Measurements from ENCODE around the gene RNF144A. TPM values are rescaled to one million over a fixed set of nuclear protein-coding genes. Genes with fewer than 3 reads are reported as not detected.

RNF144A gene
- total RNA-seq, 1 donor from 2014 or later, result 0.35 TPM

DNA sequence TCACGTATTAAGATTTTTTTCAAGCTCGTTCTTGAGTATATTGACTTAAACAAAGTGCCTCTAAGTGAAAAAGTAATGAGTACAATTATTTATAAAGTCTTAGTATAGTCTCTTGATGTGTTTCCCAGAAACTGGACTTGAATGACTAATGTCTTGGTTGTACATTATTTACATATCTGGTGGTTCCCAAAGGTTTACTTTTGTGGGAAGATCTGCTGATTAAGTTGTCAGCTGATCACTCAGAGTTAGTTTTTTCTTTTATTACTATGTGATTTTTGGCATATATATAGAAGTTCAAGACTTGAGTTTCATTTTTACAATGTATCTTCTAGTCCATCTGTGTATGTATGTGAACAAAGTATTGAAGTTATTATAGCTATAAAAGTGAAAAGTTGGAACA lies 29.5 kb downstream of the RNF144A start:
- no peak for DNase-seq (ENCODE audit: low read depth)

GRCh38 chr2:6947929-6948676 lies 30.9 kb downstream of the RNF144A start:
- no peak for DNase-seq (ENCODE audit: low read depth)

DNA sequence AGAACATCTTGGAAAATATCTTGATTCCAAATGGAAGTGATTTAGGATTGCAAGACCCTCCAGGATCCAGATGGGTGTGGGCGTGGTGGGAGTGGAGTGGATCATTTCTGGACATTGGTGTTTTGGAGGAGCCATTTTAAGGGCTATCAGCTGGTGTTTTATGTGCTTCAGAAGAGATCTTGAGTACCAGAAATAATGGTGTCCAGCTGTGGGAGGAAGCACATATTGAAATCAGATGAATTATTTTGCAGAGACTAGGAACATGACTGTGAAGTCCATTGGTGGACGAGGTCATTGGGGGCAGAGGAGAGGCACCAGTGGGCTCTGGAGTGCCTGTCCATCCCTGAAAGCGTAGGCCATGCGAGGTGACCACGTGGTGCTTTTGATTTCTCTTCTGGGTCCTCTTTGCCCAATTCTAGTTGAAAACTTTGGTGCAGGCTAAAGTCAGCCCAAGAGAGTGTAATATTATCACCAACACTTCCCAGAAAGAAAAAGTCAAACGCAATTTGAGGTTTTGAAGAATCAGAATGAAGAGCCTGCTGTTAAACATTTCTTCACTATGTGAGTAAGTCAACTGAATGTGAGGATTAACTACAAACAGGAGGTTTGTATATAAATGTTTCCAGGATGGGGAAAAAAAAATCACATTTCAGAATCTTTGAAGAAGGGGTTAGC lies 31.6 kb downstream of the RNF144A start:
- no peak for DNase-seq (ENCODE audit: low read depth)

DNA sequence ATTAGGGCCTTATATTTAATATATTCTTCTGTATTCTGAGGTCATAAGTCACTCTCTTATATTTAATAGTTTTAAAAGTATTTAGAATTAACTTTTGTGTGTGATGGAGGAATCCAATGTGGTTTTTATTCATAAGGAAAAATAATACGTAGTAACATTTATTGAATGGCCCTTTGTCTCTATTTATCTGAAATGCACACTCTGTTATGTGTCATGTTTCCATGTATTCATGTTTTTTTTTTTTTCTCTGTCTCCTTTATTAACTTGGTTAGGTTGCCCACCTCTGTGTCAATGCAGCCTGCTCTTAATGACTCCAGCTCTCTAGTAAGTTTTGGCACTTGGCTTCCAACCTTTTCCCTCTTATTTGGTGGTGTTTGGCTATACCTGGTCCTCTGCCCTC lies 33.8 kb downstream of the RNF144A start:
- DNase-seq (ENCODE audit: low read depth), result no peak

GRCh38 chr2:6952101-6952500 lies 34.9 kb downstream of the RNF144A start:
- no peak for DNase-seq (ENCODE audit: low read depth)

DNA sequence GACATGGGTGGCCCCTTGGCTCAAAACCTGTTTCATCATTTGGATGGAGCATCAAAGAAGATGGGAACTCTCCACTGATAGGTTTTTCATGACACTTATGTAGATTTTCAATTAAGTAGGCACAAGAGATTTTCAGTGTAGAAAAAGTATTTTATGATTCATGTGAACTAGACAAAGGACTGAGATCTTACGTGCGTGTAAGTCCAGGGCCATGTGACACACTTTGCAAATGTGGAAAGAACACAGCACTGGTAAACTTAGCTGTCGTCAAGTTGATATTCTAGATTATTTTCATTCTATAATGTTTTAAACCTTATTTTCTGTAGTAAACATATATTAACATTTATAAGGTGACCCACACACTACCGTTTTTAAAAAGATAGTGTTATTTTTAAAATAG lies 37.4 kb downstream of the RNF144A start:
- no peak for DNase-seq (ENCODE audit: low read depth)

- no peak for DNase-seq (ENCODE audit: low read depth)
These were observed 38.4 kb downstream of the RNF144A start for GRCh38 chr2:6955511-6956136.

DNA sequence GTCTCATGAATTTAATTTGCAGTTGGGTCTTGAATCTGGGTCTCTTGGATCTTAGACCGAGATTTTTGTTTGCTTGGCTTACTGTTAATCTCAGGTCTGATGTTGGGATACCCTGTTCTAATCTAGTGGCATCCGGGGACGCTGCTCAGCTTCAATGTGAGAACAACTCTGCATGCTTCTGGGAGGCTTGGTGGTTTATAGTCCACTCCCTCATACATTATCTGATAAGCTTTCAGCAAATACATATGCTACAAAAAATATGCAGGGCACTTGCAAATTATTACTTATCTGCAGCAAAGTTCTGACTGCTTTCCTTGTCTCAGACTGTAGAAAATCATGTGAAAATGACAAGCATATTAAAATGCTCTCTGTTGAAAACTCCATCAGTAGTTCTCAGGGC lies 39.4 kb downstream of the RNF144A start:
- no peak for DNase-seq (ENCODE audit: low read depth)

GRCh38 chr2:6957031-6957714 lies 40.0 kb downstream of the RNF144A start:
- DNase-seq (ENCODE audit: low read depth), result no peak

GRCh38 chr2:6957910-6958615 lies 40.9 kb downstream of the RNF144A start:
- no peak for DNase-seq (ENCODE audit: low read depth)

GRCh38 chr2:6958616-6959235 lies 41.5 kb downstream of the RNF144A start:
- no peak for DNase-seq (ENCODE audit: low read depth)

GRCh38 chr2:6959751-6960150 lies 42.5 kb downstream of the RNF144A start:
- DNase-seq (ENCODE audit: low read depth), result no peak

DNA sequence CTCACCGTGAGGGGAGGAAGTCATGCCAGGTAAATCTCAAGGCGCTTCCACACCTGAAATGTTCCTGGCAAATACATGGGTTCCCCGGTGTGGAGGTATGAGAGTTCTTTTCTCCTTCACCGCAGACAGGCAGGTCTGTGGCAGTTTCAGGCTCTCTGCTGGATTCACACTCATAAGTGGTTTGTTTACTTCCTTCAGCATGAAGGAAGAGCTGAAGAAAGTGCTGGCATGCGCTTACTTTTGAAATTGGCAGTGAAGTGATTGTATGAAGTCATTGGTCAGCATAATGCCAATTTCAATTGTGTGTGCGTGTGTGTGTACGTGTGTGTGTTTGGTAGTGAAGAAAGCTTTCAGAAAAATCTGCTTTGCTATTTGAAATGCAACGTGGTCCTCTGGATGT lies 43.4 kb downstream of the RNF144A start:
- no peak for DNase-seq (ENCODE audit: low read depth)

DNA sequence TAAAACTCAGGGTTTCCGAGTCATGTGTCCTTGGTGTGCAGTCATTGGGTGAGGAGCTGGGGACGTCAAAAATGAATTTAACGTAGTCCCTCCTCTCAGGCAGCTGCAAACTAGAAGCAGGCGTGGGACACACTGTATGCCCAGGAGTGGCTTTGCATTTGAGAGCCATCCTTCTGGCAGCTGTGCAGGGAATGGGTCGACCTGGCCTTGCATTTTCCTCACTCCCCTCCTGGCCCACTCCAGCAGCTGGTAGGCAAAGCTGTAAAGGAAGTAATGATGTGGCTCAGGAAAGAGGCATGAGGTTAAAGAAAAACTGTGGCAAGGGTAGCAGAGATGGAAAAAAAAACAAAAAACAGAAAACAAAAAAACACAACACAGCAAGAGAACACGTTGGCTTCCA lies 46.5 kb downstream of the RNF144A start:
- no peak for DNase-seq (ENCODE audit: low read depth)

DNA sequence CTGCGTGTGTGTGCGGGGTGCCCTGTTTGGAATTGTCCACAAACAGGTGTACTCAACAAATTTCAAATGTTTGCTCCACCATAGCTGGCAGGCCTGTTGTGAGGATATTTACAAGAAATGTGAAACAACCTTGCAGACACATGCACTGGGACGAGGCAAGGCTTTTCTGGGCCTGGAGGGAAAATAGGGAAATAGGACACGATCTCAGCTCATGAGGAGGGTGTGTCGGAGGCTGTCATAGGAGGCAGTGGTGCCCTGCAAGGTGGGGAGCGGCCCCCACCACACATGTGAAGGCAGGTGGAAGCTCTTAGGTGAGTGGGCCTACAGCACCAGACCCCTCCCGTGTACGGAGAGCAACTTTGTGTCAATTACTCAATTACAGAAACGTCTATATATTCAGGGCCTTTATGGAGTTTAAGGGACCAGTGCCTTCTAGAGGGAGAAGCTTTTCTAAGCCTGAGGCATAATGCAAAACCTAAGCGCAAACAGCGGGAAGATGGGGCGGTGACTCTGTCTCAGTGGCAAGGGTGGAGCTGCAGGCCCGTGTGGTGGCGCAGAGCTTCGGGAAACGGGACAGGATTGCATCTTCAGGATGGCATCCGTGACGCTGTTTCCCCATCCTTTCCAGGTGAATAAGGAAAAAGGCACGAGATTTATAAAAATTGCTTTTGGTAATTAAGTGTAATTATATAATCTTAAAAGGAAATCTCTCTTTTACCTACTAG lies 48.0 kb downstream of the RNF144A start:
- no peak for DNase-seq (ENCODE audit: low read depth)

GRCh38 chr2:6966446-6966940 lies 49.3 kb downstream of the RNF144A start:
- DNase-seq (ENCODE audit: low read depth), result no peak

- no peak for DNase-seq (ENCODE audit: low read depth)
These were observed 50.1 kb downstream of the RNF144A start for GRCh38 chr2:6967301-6967700.

- peak; percentile 0 for DNase-seq (ENCODE audit: low read depth)
These were observed 51.3 kb downstream of the RNF144A start for GRCh38 chr2:6968319-6969100.

DNA sequence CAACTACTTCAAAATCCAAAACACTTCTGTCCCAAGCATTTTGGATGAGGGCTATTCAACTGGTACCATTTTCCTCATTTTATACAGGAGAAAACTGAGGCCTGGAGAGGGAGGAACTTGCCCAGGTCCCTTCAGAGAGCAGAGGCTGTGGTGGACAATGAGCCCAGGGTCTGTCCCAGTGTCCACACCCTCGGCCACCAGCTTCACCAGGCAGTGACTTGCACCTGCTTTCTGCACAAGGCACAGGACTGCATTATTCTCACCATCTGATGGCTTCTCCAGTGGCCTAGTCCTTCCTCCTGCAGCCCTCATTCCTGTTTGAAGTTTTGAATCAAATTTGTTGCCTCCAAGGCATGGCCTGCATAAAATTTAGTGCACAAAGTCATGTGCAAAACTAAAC lies 53.3 kb downstream of the RNF144A start:
- DNase-seq (ENCODE audit: low read depth), result no peak
